Tibial nerve (tissue), 4 donors: Measurements from ENCODE around the gene BCAR3. TPM values are rescaled to one million over a fixed set of nuclear protein-coding genes. Genes with fewer than 3 reads are reported as not detected.

Source experiments
- DNase-seq, 2 donors: peaks; one replicate each; pipeline ENCODE4 v3.0.0-alpha.2; 2019; ENCODE audit warnings: low spot score in 2 of 2
- H3K27ac ChIP-seq, 4 donors: fragments of 200-600 bp; sonication (generic) in 3 of 4; one replicate each; pipeline ENCODE4 v1.5.1; 2017 to 2019; ENCODE audit warnings: mild to moderate bottlenecking in 1 of 4
- H3K27me3 ChIP-seq, 2 donors: fragments of 200-600 bp; sonication (generic) in 1 of 2; one replicate each; pipeline versions ENCODE4 v1.5.1 to v1.6.0; 2017 to 2019
- H3K36me3 ChIP-seq, 3 donors: fragments of 200-600 bp; sonication (generic); one replicate each; pipeline ENCODE4 v1.5.1; 2018 to 2019
- H3K4me1 ChIP-seq, 4 donors: fragments of 200-600 bp; sonication (generic) in 3 of 4; one replicate each; pipeline ENCODE4 v1.5.1; 2017 to 2019
- H3K4me3 ChIP-seq, 4 donors: fragments of 200-600 bp; sonication (generic) in 3 of 4; one replicate each; pipeline ENCODE4 v1.5.1; 2017 to 2019; ENCODE audit warnings: mild to moderate bottlenecking in 1 of 4, moderate library complexity in 1 of 4
- H3K9me3 ChIP-seq, 4 donors: fragments of 200-600 bp; sonication (generic) in 3 of 4; one replicate each; pipeline ENCODE4 v1.5.1; 2017 to 2019
- CTCF ChIP-seq, 5 experiments: fragments of 200-600 bp in 3 of 5; fragments of 450-650 bp in 2 of 5; sonication (generic) in 3 of 5; IDR thresholded peaks; one replicate each; pipeline ENCODE4 v1.5.1; 2016 to 2019; ENCODE audit warnings: antibody characterized with exemption in 5 of 5, mild to moderate bottlenecking in 3 of 5, moderate library complexity in 2 of 5
- EP300 ChIP-seq, 2 donors: sonication (generic); formaldehyde crosslinking; IDR thresholded peaks; one replicate each; pipeline ENCODE4 v1.6.1; 2017; ENCODE audit warnings: antibody characterized with exemption in 2 of 2, mild to moderate bottlenecking in 1 of 2
- POLR2A ChIP-seq, 2 donors: fragments of 450-650 bp; IDR thresholded peaks; one replicate each; pipeline ENCODE4 v1.6.1; 2017; ENCODE audit warnings: antibody characterized with exemption in 2 of 2, mild to moderate bottlenecking in 2 of 2, moderate library complexity in 2 of 2
- WGBS, 2 donors: methylation state at CpG; one replicate each; pipeline ENCODE4 v1.1.5; 2018; 5-methylcytosine and 5-hydroxymethylcytosine counted together
- total RNA-seq, 4 donors: library from RNA; depleted of rRNA; stranded (reverse); fragments of >200 nt; gene quantifications; one replicate each; pipeline ENCODE4 v1.1.0, GENCODE V29; 2016

The BCAR3 gene
- total RNA-seq, 4 donors from 2014 or later, result 26.2 to 41.8 (median 36.5) TPM

DNA sequence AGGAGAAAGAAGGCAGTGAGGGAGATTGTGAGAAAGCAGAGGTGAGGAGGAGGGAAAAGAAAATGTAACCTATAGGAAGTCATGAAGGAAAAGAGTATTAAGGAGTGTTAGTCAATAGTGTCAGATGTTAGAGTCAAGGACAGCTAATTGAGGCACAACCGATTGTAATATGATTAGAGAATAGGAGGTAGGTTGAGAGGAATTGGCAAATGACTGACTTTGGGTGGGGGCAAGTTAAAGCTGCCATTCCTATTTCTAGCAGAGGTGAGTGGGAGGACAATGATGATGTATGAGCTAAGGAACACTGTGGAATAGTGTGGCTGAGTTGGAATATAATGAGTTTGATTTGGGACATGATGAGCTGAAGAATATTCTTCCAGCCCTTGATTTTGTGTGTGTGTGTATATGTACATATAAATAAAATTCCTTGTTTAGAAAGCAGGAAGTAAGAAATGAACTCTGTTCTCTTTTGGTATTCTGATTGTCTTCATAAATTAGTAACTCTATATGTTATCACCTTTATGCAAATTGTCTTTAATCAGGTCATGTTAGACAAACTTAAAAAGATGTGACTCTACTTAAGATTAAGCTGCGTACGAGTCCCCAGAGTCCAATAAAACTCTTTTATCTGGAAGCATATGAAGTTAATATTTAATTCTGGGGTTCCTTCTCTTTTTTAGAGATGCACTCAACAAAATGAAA lies 135.3 kb downstream of the BCAR3 start:
- no peak for DNase-seq
- H3K36me3 ChIP-seq, result peaks cover 0 to 9% (median 0%) of the 10 kb centered on the region in 3 donors
- H3K27me3 ChIP-seq, result no peaks in the 10 kb centered on the region
- TF ChIP-seq EP300 (IDR thresholded peaks at IDR 0.05), result no peak
- no peak for TF ChIP-seq CTCF (IDR thresholded peaks at IDR 0.05)
- no peak for TF ChIP-seq POLR2A (IDR thresholded peaks at IDR 0.05)
- 95 to 96% methylated on average over 3 of the region's 3 CpGs for whole genome bisulfite sequencing, 2 donors
- no peaks in the 10 kb centered on the region for H3K4me1 ChIP-seq
- no peak overlapping the region for H3K27ac ChIP-seq
- H3K9me3 ChIP-seq, result no peaks in the 10 kb centered on the region
- no peak overlapping the region for H3K4me3 ChIP-seq

DNA sequence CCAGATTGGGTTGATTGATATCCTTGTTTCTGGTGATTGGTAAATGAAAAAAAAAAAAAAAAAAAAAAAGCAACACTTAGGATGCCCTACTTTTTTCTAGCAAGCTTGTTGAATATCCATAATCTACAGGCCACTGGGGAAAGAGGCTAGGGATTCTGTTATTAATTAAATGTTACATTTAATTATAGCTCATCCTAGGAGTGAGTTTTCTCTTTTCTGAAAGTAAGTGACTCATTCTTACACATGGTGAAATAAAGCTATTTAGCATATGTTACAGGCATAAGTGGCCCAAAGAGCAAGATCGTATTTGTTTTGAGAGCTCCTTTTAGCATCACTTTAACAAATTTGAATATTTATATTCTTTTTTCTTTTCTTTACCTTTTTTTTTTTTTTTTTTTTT lies 139.2 kb downstream of the BCAR3 start:
- no peak overlapping the region for H3K27ac ChIP-seq
- H3K4me3 ChIP-seq, result no peak overlapping the region
- 94 to 97% methylated on average over 1 of the region's 1 CpG for WGBS, 2 donors
- no peaks in the 10 kb centered on the region for H3K9me3 ChIP-seq
- no peaks in the 10 kb centered on the region for H3K27me3 ChIP-seq
- TF ChIP-seq POLR2A (IDR thresholded peaks at IDR 0.05), result no peak
- no peak for TF ChIP-seq EP300 (IDR thresholded peaks at IDR 0.05)
- TF ChIP-seq CTCF (IDR thresholded peaks at IDR 0.05), result no peak
- no peaks in the 10 kb centered on the region for H3K4me1 ChIP-seq
- H3K36me3 ChIP-seq, result no peaks in the 10 kb centered on the region
- DNase-seq, result no peak

DNA sequence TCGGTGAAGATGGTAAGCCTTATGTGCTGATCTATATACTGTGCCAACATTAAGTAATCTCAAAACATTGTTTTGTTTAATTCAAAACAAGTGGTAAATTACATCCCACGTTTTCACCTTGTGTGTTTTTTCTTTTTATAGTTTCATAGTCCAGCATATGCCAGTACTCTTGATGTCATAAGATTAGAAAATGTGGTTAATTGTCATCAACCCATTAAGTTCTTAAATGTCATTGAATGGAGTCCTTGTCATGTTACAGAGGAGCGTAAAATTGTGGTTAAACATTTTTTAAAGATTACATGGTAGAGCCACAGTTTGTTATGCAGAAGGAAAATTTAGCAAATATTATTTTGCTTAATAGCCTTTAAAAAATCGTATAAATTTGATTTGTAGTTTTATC lies 140.6 kb downstream of the BCAR3 start:
- H3K4me1 ChIP-seq, result no peaks in the 10 kb centered on the region
- H3K27ac ChIP-seq, result no peak overlapping the region
- no peaks in the 10 kb centered on the region for H3K9me3 ChIP-seq
- WGBS, 2 donors, result 78 to 80% methylated on average over 4 of the region's 4 CpGs
- no peak overlapping the region for H3K4me3 ChIP-seq
- TF ChIP-seq POLR2A (IDR thresholded peaks at IDR 0.05), result no peak
- no peak for TF ChIP-seq EP300 (IDR thresholded peaks at IDR 0.05)
- TF ChIP-seq CTCF (IDR thresholded peaks at IDR 0.05), result no peak
- H3K36me3 ChIP-seq, result no peaks in the 10 kb centered on the region
- no peak for DNase-seq
- H3K27me3 ChIP-seq, result no peaks in the 10 kb centered on the region

DNA sequence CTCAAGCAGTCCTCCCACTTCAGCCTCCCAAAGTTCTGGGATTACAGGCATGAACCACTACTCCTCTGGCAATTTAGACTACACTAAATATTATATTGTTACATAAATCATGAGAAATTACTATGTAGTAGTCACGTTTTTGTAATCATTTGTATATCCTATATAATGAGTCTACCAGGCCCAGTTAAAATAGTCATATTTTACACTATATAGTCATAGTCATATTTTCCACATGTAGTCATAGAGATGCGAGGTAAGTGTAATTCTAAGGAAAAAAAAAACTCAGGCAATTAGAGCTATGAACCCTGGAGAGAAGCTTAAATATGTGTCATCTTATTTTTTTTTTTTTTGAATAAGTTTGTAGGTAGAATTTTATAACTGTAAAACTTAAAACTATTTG lies 143.7 kb downstream of the BCAR3 start:
- Histone ChIP-seq H3K9me3 (no peaks in the 10 kb centered on the region), H3K27me3 (no peaks in the 10 kb centered on the region), H3K36me3 (peaks cover 0 to 9% (median 0%) of the 10 kb centered on the region in 3 donors), H3K4me3 (no peak overlapping the region), H3K27ac (no peak overlapping the region), H3K4me1 (no peaks in the 10 kb centered on the region)
- 66 to 76% methylated on average over 2 of the region's 2 CpGs for WGBS, 2 donors
- no peak for DNase-seq
- TF ChIP-seq POLR2A (IDR thresholded peaks at IDR 0.05) (no peak), CTCF (IDR thresholded peaks at IDR 0.05) (no peak), EP300 (IDR thresholded peaks at IDR 0.05) (no peak)

GRCh38 chr1:93537396-93537795 lies 144.2 kb downstream of the BCAR3 start:
- Histone ChIP-seq H3K4me1 (no peaks in the 10 kb centered on the region), H3K27me3 (no peaks in the 10 kb centered on the region), H3K27ac (no peak overlapping the region), H3K36me3 (peaks cover 0 to 14% (median 0%) of the 10 kb centered on the region in 3 donors), H3K9me3 (no peaks in the 10 kb centered on the region), H3K4me3 (no peak overlapping the region)
- TF ChIP-seq CTCF (IDR thresholded peaks at IDR 0.05), result no peak
- no peak for TF ChIP-seq POLR2A (IDR thresholded peaks at IDR 0.05)
- TF ChIP-seq EP300 (IDR thresholded peaks at IDR 0.05), result no peak
- no peak for DNase-seq
